NOMO-1 treated with dmso at 0.1 percent for 144 hours (cell line): ENCODE data around the gene NKX3-2.

ENCODE experiments used
- DNase-seq: peaks from one replicate; lab custom pipeline; 2025; ENCODE audit not compliant: unreplicated experiment; lab: John Stamatoyannopoulos, UW

Gene NKX3-2

GRCh38 chr4:13515268-13515667, 29.0 kb downstream of the NKX3-2 start:
- no peak for DNase-seq

GRCh38 chr4:13514722-13515121, 29.6 kb downstream of the NKX3-2 start:
- no peak for DNase-seq

- DNase-seq: no peak
Measured at GRCh38 chr4:13511101-13511500, 33.2 kb downstream of the NKX3-2 start.

- no peak for DNase-seq
Measured at GRCh38 chr4:13509442-13509841, 34.9 kb downstream of the NKX3-2 start.

- DNase-seq: no peak
Measured at GRCh38 chr4:13504374-13504773, 39.9 kb downstream of the NKX3-2 start.

- no peak for DNase-seq
Measured at GRCh38 chr4:13498469-13498868, 45.8 kb downstream of the NKX3-2 start.

GRCh38 chr4:13496605-13497004, 47.7 kb downstream of the NKX3-2 start:
- DNase-seq: no peak

- no peak for DNase-seq
Measured at GRCh38 chr4:13495753-13496152, 48.6 kb downstream of the NKX3-2 start.

- DNase-seq: no peak
Measured at GRCh38 chr4:13493793-13494192, 50.5 kb downstream of the NKX3-2 start.

GRCh38 chr4:13492747-13493146, 51.6 kb downstream of the NKX3-2 start:
- DNase-seq: no peak
